Left ventricle myocardium superior (tissue), 1 donor: ENCODE data around the gene XCR1. TPM values are rescaled to one million over a fixed set of nuclear protein-coding genes. Genes with fewer than 3 reads are reported as not detected.

Source experiments
- ATAC-seq: fragments of 200-7000 bp; cut with Tn5 transposase; one replicate; pipeline ENCODE4 v1.9.1; 2020; ENCODE audit warnings: mild to moderate bottlenecking, moderate library complexity
- DNase-seq: peaks from one replicate; pipeline ENCODE4 v3.0.0-alpha.2; 2020
- intact Hi-C: fragments of 100-400 bp; cut with micrococcal nuclease; formaldehyde crosslinking; loops from one replicate; pipeline ENCODE4 v1.11.0; 2022
- total RNA-seq: library from RNA; stranded (reverse); fragmentation: NEBNext Ultra II Directional; extraction: Animal tissue kit (Norgen Biotek cat#: 25700); gene quantifications from one replicate; pipeline ENCODE4 v1.2.1, GENCODE V29; 2021
- donor health status: DM: no; HTN: yes; CAD: no; lungs with severe emphysema.

The XCR1 gene
- total RNA-seq, 1 donor from 2014 or later, result not detected

GRCh38 chr3:45972534-45973402 is 54.5 kb downstream of the XCR1 start:
- ATAC-seq (peak; percentile 29), DNase-seq (no peak)
- intact Hi-C loops, result no loop called here

GRCh38 chr3:45969953-45970352 is 57.3 kb downstream of the XCR1 start:
- ATAC-seq, result no peak
- no peak for DNase-seq
- intact Hi-C loops, result no loop called here

GRCh38 chr3:45969116-45969515 is 58.2 kb downstream of the XCR1 start:
- ATAC-seq (no peak), DNase-seq (no peak)
- intact Hi-C loops, result no loop called here

- no peak for DNase-seq
- intact Hi-C loops, result no loop called here
- peak; percentile 48 for ATAC-seq
Observed at GRCh38 chr3:45968706-45969105, 58.6 kb downstream of the XCR1 start.

GRCh38 chr3:45968149-45968548 is 59.1 kb downstream of the XCR1 start:
- intact Hi-C loops, result no loop called here
- ATAC-seq (peak; percentile 43), DNase-seq (peak; percentile 42)

- ATAC-seq (peak; percentile 41), DNase-seq (peak; percentile 51)
- intact Hi-C loops, result no loop called here
Observed at GRCh38 chr3:45967724-45968123, 59.6 kb downstream of the XCR1 start.

Other genes with a start within 250 kb of the XCR1 start
- gene SLC6A20, start 230.9 kb downstream of the XCR1 start, total RNA-seq, result not detected
- gene LZTFL1, start 185.4 kb downstream of the XCR1 start, total RNA-seq, result 10.1 TPM
- gene CCR9, start 140.9 kb downstream of the XCR1 start, total RNA-seq, result not detected
- gene CXCR6, start 84.0 kb downstream of the XCR1 start, total RNA-seq, result 0.59 TPM
- gene FYCO1, start 31.7 kb downstream of the XCR1 start, total RNA-seq, result 146 TPM
- gene CCR1, start 180.8 kb upstream of the XCR1 start, total RNA-seq, result 2.4 TPM
- gene CCR3, start 215.0 kb upstream of the XCR1 start, total RNA-seq, result not detected